ENCODE measurements around the gene IRAK1. TPM values are rescaled to one million over a fixed set of nuclear protein-coding genes. Genes with fewer than 3 reads are reported as not detected.
A peak's percentile ranks its signal among the peaks of the same experiment; 100 is the strongest.

The IRAK1 gene
- total and polyA plus RNA-seq, 10 of the 15 experiments (the other 5 are each of a cell fraction or from before 2014, with no cell fraction given) = 4.2 to 136 (median 39.5) TPM

DNA sequence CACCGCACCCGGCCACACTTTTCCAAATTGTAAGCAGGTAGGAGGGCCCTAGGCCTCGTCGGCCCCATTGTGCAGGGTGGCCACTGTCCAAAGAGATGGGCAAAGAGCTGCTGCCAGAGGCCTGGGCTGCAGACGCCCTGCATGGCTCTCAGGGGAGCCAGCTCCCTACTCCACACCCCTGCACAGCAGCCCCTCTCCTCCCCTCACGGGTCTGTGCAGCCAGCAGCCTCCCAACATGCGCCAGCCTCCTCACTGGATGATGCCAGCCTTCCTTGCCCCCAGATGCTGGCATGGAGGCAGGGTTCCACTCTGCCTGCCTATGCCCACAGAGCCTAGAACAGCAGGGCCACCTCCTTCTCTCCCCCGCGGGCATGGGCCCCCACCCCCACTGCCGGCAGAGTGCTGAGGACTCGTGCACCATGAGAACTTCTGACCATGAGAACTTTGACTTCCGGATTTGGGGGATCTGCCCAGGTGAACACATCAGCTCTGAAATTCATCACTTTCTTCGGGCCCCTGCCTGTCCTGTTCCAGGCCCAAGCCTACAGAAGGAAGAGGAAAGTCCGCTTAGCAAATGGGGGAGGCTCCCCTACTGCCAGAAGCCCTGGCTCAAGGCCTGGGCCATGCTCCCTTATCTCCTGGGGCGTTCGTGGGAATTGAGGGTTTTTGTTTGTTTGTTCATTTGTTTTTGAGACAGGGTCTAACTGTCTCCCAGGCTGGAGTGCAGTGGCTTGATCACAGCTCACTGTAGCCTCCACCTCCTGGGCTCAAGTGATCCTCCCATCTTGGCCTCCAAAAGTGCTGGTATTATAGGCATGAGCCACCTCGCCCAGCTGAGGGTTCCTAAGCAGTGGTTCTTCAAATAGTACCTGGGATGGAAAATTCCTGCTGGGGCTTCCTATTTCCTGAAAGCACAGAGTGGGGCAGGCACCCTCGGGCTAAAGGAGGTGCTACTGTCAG lies 8.0 kb downstream of the IRAK1 start:
- FAIRE-seq (no peak), ATAC-seq (no peak), DNase-seq (ENCODE audit: low read depth, low spot score) (no peak)
- ChIA-PET RAD21 (ENCODE audit: unreplicated experiment) (interaction anchor here (1.5 to 2.6 kb wide), 2 partner anchors 10 to 64 kb away, joined by 3 to 7 read pairs; no protein-coding TSS in a partner anchor), SMC1A (ENCODE audit: uncharacterized antibody, unreplicated experiment) (interaction anchor here (0.8 to 1.3 kb wide), 3 partner anchors 8 to 35 kb away, joined by 3 to 4 read pairs (median 3); no protein-coding TSS in a partner anchor), POLR2A (no interaction called here), CTCF (interaction anchor here (0.8 to 5.6 kb wide), 8 partner anchors 8 to 43 kb away, joined by 4 to 35 read pairs (median 6); partner anchors contain the start of genes HCFC1 and IRAK1)
- peaks cover 9% of the 10 kb centered on the region for H3K4me1 ChIP-seq (ENCODE audit: control insufficient read depth, insufficient read depth, low read length)
- peak; percentile 71 for TF ChIP-seq POLR2A (IDR thresholded peaks at IDR 0.05; ENCODE audit: low read depth, low read length)
- TF ChIP-seq, protein P1, sequence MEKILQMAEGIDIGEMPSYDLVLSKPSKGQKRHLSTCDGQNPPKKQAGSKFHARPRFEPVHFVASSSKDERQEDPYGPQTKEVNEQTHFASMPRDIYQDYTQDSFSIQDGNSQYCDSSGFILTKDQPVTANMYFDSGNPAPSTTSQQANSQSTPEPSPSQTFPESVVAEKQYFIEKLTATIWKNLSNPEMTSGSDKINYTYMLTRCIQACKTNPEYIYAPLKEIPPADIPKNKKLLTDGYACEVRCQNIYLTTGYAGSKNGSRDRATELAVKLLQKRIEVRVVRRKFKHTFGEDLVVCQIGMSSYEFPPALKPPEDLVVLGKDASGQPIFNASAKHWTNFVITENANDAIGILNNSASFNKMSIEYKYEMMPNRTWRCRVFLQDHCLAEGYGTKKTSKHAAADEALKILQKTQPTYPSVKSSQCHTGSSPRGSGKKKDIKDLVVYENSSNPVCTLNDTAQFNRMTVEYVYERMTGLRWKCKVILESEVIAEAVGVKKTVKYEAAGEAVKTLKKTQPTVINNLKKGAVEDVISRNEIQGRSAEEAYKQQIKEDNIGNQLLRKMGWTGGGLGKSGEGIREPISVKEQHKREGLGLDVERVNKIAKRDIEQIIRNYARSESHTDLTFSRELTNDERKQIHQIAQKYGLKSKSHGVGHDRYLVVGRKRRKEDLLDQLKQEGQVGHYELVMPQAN (conservative IDR thresholded peaks at IDR 0.05) = no peak
- H3K36me3 ChIP-seq (ENCODE audit: control insufficient read depth in 2 of 2, insufficient read depth in 2 of 2, low read length in 1 of 2) = peaks cover 0 to 5% of the 10 kb centered on the region in 2 experiments; a peak in 3 of 4 replicates
- H2AFZ ChIP-seq (ENCODE audit: control insufficient read depth, low read depth, low read length) = no peak overlapping the region
- intact Hi-C loops (cut with micrococcal nuclease; ENCODE audit: unreplicated experiment) = loop anchor here (5.0 kb wide), 1 partner anchor 41 kb away; no protein-coding TSS in a partner anchor
- WGBS (ENCODE audit: insufficient coverage, insufficient replicate concordance, low lambda C conversion rate, missing lambda C conversion rate) = 54% methylated on average over 16 of the region's 18 CpGs
- H3K9ac ChIP-seq (ENCODE audit: control insufficient read depth, insufficient read depth, low read length) = no peak overlapping the region
- in situ Hi-C loops (cut with MboI) = no loop called here
- BruUV-seq (replicated peaks) = no TSS peak
- H3K27me3 ChIP-seq (replicated peaks in 1 of 2; ENCODE audit: control insufficient read depth in 2 of 2, insufficient read depth in 2 of 2, low read length in 1 of 2) = no peaks in the 10 kb centered on the region
- H3K9me3 ChIP-seq (replicated peaks; ENCODE audit: control insufficient read depth, insufficient read depth, low read length) = no peaks in the 10 kb centered on the region
- no peak overlapping the region for H3K27ac ChIP-seq (ENCODE audit: control insufficient read depth, insufficient read depth)
- H3K79me2 ChIP-seq (ENCODE audit: control insufficient read depth, insufficient read depth, low read length) = peaks cover 5% of the 10 kb centered on the region
- no peaks in the 10 kb centered on the region for H4K20me1 ChIP-seq (ENCODE audit: control insufficient read depth, insufficient read depth)
- no peak overlapping the region for H3K4me2 ChIP-seq (ENCODE audit: control insufficient read depth, insufficient read depth)
- no peak overlapping the region for H3K4me3 ChIP-seq
